A673 (cell line): ENCODE data around the gene FHIP1B.

Source experiments
- EZH2 ChIP-seq: fragments of 200-600 bp; sonication (generic); IDR thresholded peaks from 2 replicates; pipeline ENCODE4 v1.6.1; 2017; ENCODE audit warnings: borderline replicate concordance, low read depth, mild to moderate bottlenecking, mixed read lengths, antibody characterized with exemption, low read length; ENCODE audit not compliant: poor library complexity, severe bottlenecking
- TF ChIP-seq, protein P1 (sequence below): fragments of 300-800, 200-600 bp; sonication (generic); conservative IDR thresholded peaks from 2 replicates; pipeline ENCODE4 v1.5.1; 2017; ENCODE audit warnings: low read depth, mild to moderate bottlenecking, antibody characterized with exemption, low read length, moderate library complexity, mixed read lengths

DNA sequence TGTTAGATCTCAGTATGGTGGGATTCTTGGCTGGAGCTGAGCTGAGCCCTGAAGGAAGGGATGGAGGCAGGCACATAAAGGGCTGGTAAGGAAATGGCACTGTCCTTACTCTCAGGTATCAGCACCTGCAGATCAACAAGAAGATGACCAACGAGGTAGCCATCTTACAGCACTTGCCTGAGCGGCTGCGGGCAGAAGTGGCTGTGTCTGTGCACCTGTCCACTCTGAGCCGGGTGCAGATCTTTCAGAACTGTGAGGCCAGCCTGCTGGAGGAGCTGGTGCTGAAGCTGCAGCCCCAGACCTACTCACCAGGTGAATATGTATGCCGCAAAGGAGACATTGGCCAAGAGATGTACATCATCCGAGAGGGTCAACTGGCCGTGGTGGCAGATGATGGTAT is 6.9 kb upstream of the FHIP1B start:
- TF ChIP-seq, protein P1, sequence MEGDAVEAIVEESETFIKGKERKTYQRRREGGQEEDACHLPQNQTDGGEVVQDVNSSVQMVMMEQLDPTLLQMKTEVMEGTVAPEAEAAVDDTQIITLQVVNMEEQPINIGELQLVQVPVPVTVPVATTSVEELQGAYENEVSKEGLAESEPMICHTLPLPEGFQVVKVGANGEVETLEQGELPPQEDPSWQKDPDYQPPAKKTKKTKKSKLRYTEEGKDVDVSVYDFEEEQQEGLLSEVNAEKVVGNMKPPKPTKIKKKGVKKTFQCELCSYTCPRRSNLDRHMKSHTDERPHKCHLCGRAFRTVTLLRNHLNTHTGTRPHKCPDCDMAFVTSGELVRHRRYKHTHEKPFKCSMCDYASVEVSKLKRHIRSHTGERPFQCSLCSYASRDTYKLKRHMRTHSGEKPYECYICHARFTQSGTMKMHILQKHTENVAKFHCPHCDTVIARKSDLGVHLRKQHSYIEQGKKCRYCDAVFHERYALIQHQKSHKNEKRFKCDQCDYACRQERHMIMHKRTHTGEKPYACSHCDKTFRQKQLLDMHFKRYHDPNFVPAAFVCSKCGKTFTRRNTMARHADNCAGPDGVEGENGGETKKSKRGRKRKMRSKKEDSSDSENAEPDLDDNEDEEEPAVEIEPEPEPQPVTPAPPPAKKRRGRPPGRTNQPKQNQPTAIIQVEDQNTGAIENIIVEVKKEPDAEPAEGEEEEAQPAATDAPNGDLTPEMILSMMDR, result no peak
- TF ChIP-seq EZH2, result no peak
